ENCODE results near the gene OSBPL5. TPM values are rescaled to one million over a fixed set of nuclear protein-coding genes. Genes with fewer than 3 reads are reported as not detected.

OSBPL5 gene
- total RNA-seq, 2 donors from 2014 or later, result 35.0 to 50.7 TPM

- Histone ChIP-seq H3K27ac (peak overlapping the region; percentile 62 to 66), H3K36me3 (no peaks in the 10 kb centered on the region), H3K9me3 (no peaks in the 10 kb centered on the region), H3K4me3 (peak overlapping the region; percentile 29), H3K4me1 (replicated peaks) (peaks cover 19% of the 10 kb centered on the region), H3K27me3 (replicated peaks; ENCODE audit: insufficient read depth) (no peaks in the 10 kb centered on the region)
- intact Hi-C loops (cut with DNase I), result loop anchor here (2.0 kb wide), 1 partner anchor 35 kb away; no protein-coding TSS in a partner anchor
- TF ChIP-seq POLR2A (IDR thresholded peaks at IDR 0.05), result no peak
- peak; percentile 60 for TF ChIP-seq POLR2AphosphoS5 (IDR thresholded peaks at IDR 0.05)
- TF ChIP-seq, protein P1, sequence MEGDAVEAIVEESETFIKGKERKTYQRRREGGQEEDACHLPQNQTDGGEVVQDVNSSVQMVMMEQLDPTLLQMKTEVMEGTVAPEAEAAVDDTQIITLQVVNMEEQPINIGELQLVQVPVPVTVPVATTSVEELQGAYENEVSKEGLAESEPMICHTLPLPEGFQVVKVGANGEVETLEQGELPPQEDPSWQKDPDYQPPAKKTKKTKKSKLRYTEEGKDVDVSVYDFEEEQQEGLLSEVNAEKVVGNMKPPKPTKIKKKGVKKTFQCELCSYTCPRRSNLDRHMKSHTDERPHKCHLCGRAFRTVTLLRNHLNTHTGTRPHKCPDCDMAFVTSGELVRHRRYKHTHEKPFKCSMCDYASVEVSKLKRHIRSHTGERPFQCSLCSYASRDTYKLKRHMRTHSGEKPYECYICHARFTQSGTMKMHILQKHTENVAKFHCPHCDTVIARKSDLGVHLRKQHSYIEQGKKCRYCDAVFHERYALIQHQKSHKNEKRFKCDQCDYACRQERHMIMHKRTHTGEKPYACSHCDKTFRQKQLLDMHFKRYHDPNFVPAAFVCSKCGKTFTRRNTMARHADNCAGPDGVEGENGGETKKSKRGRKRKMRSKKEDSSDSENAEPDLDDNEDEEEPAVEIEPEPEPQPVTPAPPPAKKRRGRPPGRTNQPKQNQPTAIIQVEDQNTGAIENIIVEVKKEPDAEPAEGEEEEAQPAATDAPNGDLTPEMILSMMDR (IDR thresholded peaks at IDR 0.05), result no peak
- WGBS, result 37% methylated on average over 13 of the region's 14 CpGs
- DNase-seq (ENCODE audit: low spot score), result peak; percentile 76
Measured at GRCh38 chr11:3159296-3160190, 5.6 kb downstream of the OSBPL5 start.

GRCh38 chr11:3158821-3159220 lies 6.3 kb downstream of the OSBPL5 start:
- TF ChIP-seq POLR2A (IDR thresholded peaks at IDR 0.05) (no peak), POLR2AphosphoS5 (IDR thresholded peaks at IDR 0.05) (no peak)
- TF ChIP-seq, protein P1 (IDR thresholded peaks at IDR 0.05), result no peak
- WGBS, result 89% methylated on average over 13 of the region's 13 CpGs
- H3K4me1 ChIP-seq (replicated peaks), result peaks cover 19% of the 10 kb centered on the region
- no peaks in the 10 kb centered on the region for H3K36me3 ChIP-seq
- DNase-seq (ENCODE audit: low spot score), result no peak
- H3K27me3 ChIP-seq (replicated peaks; ENCODE audit: insufficient read depth), result no peaks in the 10 kb centered on the region
- no peak overlapping the region for H3K27ac ChIP-seq
- no peaks in the 10 kb centered on the region for H3K9me3 ChIP-seq
- intact Hi-C loops (cut with DNase I), result no loop called here
- H3K4me3 ChIP-seq, result no peak overlapping the region

- Histone ChIP-seq H3K9me3 (no peaks in the 10 kb centered on the region), H3K27ac (no peak overlapping the region), H3K4me1 (replicated peaks) (peaks cover 19% of the 10 kb centered on the region), H3K4me3 (no peak overlapping the region), H3K27me3 (replicated peaks; ENCODE audit: insufficient read depth) (no peaks in the 10 kb centered on the region), H3K36me3 (no peaks in the 10 kb centered on the region)
- WGBS, result 83% methylated on average over 18 of the region's 18 CpGs
- no peak for DNase-seq (ENCODE audit: low spot score)
- intact Hi-C loops (cut with DNase I), result no loop called here
- no peak for TF ChIP-seq POLR2A (IDR thresholded peaks at IDR 0.05)
Measured at GRCh38 chr11:3158131-3158591, 6.9 kb downstream of the OSBPL5 start.

DNA sequence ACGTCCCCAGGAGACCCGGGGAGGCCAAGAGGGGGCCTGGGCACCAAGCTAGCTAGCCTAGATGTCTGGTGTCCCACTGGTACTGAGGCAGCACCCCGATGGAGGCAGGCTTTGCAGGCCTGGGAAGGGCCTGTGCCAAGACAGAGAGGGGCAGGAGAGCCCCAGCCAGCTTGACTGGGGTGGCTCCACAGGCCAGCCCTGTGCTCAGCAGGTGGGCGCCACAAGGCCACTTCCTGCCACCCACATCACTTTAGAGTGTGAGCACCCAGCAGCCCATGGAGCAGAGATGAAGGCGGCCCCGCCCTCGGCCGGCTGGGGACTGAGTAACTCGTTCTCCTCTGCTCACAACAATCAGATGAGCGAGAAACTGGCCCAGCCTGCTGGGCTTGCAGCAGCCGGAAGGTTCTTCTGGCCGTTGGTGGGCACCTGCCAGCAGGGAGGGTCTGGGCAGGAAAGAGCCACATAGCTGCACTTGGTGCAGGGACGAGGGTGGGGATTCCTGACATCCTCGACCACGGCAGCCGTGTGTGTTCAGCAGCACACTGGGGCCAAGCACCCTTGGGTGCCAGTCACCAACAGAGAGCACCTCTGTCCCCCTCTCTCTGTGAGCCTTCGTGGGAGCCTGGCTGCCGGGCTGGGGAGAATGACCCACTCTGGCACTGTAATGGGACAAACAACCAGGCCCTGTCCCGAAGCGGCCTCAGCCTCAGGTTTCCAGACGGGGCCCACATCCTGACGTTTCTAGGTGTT lies 7.6 kb downstream of the OSBPL5 start:
- Histone ChIP-seq H3K27ac (peak overlapping the region in 1 of 2 donors; percentile 41), H3K4me3 (no peak overlapping the region), H3K27me3 (replicated peaks; ENCODE audit: insufficient read depth) (no peaks in the 10 kb centered on the region), H3K9me3 (no peaks in the 10 kb centered on the region), H3K36me3 (no peaks in the 10 kb centered on the region), H3K4me1 (replicated peaks) (peaks cover 19% of the 10 kb centered on the region)
- peak; percentile 73 for TF ChIP-seq POLR2AphosphoS5 (IDR thresholded peaks at IDR 0.05)
- no peak for TF ChIP-seq POLR2A (IDR thresholded peaks at IDR 0.05)
- WGBS, result 54% methylated on average over 22 of the region's 22 CpGs
- DNase-seq (ENCODE audit: low spot score), result peak; percentile 62
- intact Hi-C loops (cut with DNase I), result no loop called here

- no peak for DNase-seq (ENCODE audit: low spot score)
- intact Hi-C loops (cut with DNase I), result no loop called here
- TF ChIP-seq POLR2A (IDR thresholded peaks at IDR 0.05) (no peak), POLR2AphosphoS5 (IDR thresholded peaks at IDR 0.05) (no peak)
- TF ChIP-seq, protein P1 (IDR thresholded peaks at IDR 0.05), result no peak
- Histone ChIP-seq H3K27me3 (replicated peaks; ENCODE audit: insufficient read depth) (no peaks in the 10 kb centered on the region), H3K9me3 (no peaks in the 10 kb centered on the region), H3K4me3 (no peak overlapping the region), H3K4me1 (replicated peaks) (peaks cover 19% of the 10 kb centered on the region), H3K36me3 (no peaks in the 10 kb centered on the region), H3K27ac (no peak overlapping the region)
- 65% methylated on average over 31 of the region's 31 CpGs for WGBS
Measured at GRCh38 chr11:3156661-3157311, 8.3 kb downstream of the OSBPL5 start.
